GM08714 (cell line): ENCODE results near the gene TDRD1.

ENCODE experiments used
- H3K4me3 ChIP-seq: fragments of 200-500 bp; sonication (Bioruptor generic); 2 replicates; pipeline ENCODE4 v1.5.1; 2014; ENCODE audit warnings: mild to moderate bottlenecking, low read length, inconsistent platforms
- ZNF274 ChIP-seq: IDR thresholded peaks from 2 replicates; pipeline ENCODE4 v1.6.1; 2012; ENCODE audit warnings: mild to moderate bottlenecking, low read depth, low read length

TDRD1 gene

GRCh38 chr10:114258274-114258840, 79.2 kb downstream of the TDRD1 start:
- no peak overlapping the region for H3K4me3 ChIP-seq
- TF ChIP-seq ZNF274 = no peak

- H3K4me3 ChIP-seq = no peak overlapping the region
- TF ChIP-seq ZNF274 = no peak
These were observed 80.7 kb downstream of the TDRD1 start for GRCh38 chr10:114259824-114260223.

- no peak for TF ChIP-seq ZNF274
These were observed 81.2 kb downstream of the TDRD1 start for GRCh38 chr10:114260366-114260765.

GRCh38 chr10:114261076-114261475, 81.9 kb downstream of the TDRD1 start:
- no peak overlapping the region for H3K4me3 ChIP-seq
- no peak for TF ChIP-seq ZNF274

More at GRCh38 chr10:114260366-114260765, 81.2 kb downstream of the TDRD1 start:
- no peak overlapping the region for H3K4me3 ChIP-seq

GRCh38 chr10:114262496-114262895, 83.3 kb downstream of the TDRD1 start:
- TF ChIP-seq ZNF274 = no peak
- no peak overlapping the region for H3K4me3 ChIP-seq

DNA sequence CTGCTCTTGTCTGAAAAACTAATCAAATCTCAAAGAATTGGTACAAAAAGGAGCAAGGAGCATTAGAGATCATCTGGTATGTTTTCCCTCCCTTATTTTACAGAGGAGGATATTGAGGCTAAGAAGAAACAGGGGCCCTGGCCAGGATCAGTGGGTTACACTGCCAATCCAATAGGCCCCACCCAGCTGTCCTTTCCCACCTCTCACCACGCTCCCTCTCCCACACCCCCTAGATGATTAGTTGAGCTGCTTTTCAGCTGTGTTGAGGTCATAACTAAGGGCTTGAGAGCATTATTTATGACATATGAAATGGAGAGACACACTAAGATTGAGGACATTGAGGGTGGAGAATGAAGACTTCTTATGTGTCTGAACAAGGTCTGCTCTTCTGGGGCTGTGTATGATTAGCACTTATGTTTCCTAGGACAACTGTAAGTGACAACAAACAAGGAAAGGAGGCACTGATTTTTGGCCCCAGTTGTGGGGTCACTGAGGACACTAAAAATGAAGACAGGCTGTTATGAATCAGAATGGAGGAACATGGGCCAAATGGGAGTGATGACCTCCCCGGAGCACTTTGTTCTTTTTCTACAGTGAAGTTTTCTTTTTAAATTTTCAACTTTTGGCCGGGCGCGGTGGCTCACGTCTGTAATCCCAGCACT, 86.4 kb downstream of the TDRD1 start:
- no peak overlapping the region for H3K4me3 ChIP-seq
- no peak for TF ChIP-seq ZNF274

DNA sequence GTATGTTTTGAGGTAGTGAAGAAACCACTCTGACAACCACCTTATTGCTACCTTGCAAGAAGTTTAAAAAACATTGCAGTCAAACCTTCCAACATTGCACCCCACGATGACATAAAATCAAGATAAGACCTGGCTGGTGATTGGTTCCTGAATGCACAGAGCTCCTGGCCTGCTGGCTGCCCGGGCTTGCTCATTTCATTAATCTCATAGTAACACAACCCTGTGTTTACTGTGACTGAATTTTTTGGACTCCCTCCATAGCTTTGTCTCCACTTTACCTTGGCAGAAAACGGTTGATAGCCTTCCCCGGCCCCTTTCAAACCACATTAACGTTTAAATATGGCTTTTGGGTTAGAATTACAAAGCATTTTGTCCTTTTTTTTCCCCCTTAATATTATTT, 87.4 kb downstream of the TDRD1 start:
- TF ChIP-seq ZNF274 = no peak
- no peak overlapping the region for H3K4me3 ChIP-seq

GRCh38 chr10:114271075-114271778, 92.1 kb downstream of the TDRD1 start:
- TF ChIP-seq ZNF274 = no peak
- H3K4me3 ChIP-seq = no peak overlapping the region

DNA sequence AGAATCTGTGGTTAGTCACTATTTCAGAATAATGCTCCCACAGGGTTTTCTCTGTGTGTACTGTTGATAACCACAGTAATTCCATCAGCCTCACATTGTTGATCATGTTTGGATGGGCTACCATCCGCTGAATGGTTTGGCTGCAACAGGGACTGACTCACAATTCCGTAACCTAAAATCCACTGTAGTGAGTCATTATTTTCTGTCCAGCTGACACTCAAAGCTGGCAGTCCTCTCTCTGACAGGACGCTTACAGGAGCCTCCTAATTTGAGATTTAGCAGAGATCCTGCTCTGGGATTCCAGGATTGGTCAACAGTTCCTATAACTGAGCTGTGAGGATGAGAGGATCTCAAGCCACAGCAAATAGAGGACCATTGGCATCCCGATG, 92.6 kb downstream of the TDRD1 start:
- H3K4me3 ChIP-seq = no peak overlapping the region
- TF ChIP-seq ZNF274 = no peak

DNA sequence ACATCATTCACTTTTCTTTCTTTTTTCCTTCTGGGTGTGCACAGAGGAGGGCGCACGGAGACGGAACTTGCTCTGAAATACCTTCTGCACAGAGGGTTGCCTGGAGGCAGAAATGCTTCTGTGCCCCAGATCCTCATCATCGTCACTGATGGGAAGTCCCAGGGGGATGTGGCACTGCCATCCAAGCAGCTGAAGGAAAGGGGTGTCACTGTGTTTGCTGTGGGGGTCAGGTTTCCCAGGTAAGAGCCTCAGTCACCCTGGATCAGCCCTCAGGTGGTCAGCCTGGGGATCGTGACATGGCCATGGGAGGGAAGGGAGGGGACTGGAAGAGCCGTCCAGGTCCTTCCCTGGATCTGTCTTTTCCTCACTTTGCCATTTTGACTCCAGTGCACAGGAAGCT, 93.5 kb downstream of the TDRD1 start:
- H3K4me3 ChIP-seq = no peak overlapping the region
- no peak for TF ChIP-seq ZNF274

DNA sequence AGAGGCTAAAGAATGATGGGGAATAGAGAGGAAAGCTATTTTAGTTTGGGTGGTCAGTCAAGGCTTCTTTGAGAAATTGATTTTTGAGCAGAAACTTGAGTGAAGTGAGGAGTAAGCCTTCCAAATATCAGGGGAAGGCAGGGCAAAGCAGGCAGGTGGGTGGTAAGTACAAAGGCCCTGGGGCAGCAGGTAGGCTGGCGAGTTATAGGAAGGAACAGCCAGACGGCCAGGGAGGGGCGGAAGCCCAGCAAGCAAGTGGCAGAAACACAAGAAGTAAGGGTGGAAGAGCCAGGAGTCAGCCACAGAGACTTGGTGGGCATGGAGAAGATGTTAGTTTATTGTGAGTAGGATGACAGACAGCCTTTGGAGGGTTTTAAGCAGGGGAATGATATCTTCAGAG, 94.8 kb downstream of the TDRD1 start:
- no peak overlapping the region for H3K4me3 ChIP-seq
- no peak for TF ChIP-seq ZNF274

GRCh38 chr10:114274616-114275453, 95.7 kb downstream of the TDRD1 start:
- no peak for TF ChIP-seq ZNF274
- no peak overlapping the region for H3K4me3 ChIP-seq

DNA sequence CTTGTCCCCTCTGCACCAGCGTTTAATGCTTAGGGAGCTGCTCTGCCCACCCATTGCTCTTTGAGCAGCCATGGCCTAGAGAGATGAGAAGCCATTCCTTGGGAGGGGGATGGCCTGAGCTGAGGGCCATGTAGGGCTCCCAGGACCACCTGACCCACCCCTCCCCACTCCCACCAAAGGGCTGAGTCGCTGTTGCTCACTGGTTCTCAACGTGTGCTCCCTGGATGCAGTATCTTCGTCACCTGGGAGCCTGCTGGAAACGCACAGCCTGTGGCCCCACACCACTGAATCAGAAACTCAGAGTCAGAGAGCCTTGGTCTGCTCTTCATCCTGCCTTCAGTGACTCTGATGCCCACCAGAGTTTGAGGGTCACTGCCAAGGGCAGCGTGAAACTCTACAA, 96.9 kb downstream of the TDRD1 start:
- TF ChIP-seq ZNF274 = no peak
- no peak overlapping the region for H3K4me3 ChIP-seq

DNA sequence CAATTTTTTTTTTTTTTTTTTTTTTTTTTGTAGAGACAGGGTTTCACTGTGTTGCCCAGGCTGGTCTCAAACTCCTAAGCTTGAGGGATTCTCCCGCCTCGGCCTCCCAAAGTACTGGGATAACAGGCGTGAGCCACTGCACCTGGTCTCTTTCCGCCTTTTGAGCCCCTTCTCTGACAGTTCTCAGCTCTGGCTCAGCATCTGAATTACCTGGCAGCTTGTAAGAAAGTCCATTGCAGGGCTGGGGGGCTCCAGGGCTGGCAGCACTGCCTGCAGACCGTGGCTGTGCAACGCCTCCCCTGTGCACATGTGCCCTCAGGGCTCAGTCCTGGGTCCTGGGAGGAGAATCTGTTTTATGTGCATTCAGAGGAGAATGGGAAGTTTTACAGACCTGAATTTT, 97.5 kb downstream of the TDRD1 start:
- TF ChIP-seq ZNF274 = no peak

More for the DNA sequence above, 97.5 kb downstream of the TDRD1 start:
- H3K4me3 ChIP-seq = no peak overlapping the region
